T-helper 1 cell treated with Interleukin-12 subunit alpha and Interleukin-12 subunit beta and Interleukin-4 antibody, amounts not matched to agents 30 ng/mL and 1 ng/mL, for 36 hours (primary cell): Measurements from ENCODE around the gene EXOG. TPM values are rescaled to one million over a fixed set of nuclear protein-coding genes. Genes with fewer than 3 reads are reported as not detected.

Experiments
- intact Hi-C: fragments of 100-400 bp; cut with micrococcal nuclease; formaldehyde crosslinking; loops from one replicate; pipeline ENCODE4 v1.15.1; 2024
- total RNA-seq: library from RNA; stranded (reverse); gene quantifications from 2 replicates; pipeline ENCODE4 v1.2.3, GENCODE V29; 2022

The EXOG gene
- total RNA-seq, 1 donor from 2014 or later: 25.8 TPM

- intact Hi-C loops: no loop called here
Observed at GRCh38 chr3:38500688-38501417, 4.7 kb downstream of the EXOG start.

- intact Hi-C loops: no loop called here
Observed at GRCh38 chr3:38507120-38507519, 11.0 kb downstream of the EXOG start.

- intact Hi-C loops: no loop called here
Observed at GRCh38 chr3:38509732-38510131, 13.6 kb downstream of the EXOG start.

- intact Hi-C loops: no loop called here
Observed at GRCh38 chr3:38510631-38511030, 14.5 kb downstream of the EXOG start.

GRCh38 chr3:38511546-38511945 is 15.4 kb downstream of the EXOG start:
- intact Hi-C loops: no loop called here

- intact Hi-C loops: no loop called here
Observed at GRCh38 chr3:38515367-38515766, 19.2 kb downstream of the EXOG start.

- intact Hi-C loops: no loop called here
Observed at GRCh38 chr3:38516669-38517068, 20.5 kb downstream of the EXOG start.

- intact Hi-C loops: no loop called here
Observed at GRCh38 chr3:38519000-38519399, 22.9 kb downstream of the EXOG start.

- intact Hi-C loops: no loop called here
Observed at GRCh38 chr3:38519651-38520050, 23.5 kb downstream of the EXOG start.

- intact Hi-C loops: loop anchor here (1.0 kb wide), 7 partner anchors 25 to 767 kb away; partner anchors contain the start of gene EXOG
Observed at GRCh38 chr3:38521391-38521987, 25.3 kb downstream of the EXOG start.

- intact Hi-C loops: no loop called here
Observed at GRCh38 chr3:38522002-38522401, 25.9 kb downstream of the EXOG start.

- intact Hi-C loops: no loop called here
Observed at GRCh38 chr3:38524141-38524739, 28.1 kb downstream of the EXOG start.

- intact Hi-C loops: no loop called here
Observed at GRCh38 chr3:38526792-38527191, 30.7 kb downstream of the EXOG start.

GRCh38 chr3:38528457-38528856 is 32.3 kb downstream of the EXOG start:
- intact Hi-C loops: no loop called here

- intact Hi-C loops: no loop called here
Observed at GRCh38 chr3:38532529-38532928, 36.4 kb downstream of the EXOG start.

GRCh38 chr3:38533285-38533976 is 37.3 kb downstream of the EXOG start:
- intact Hi-C loops: no loop called here

- intact Hi-C loops: no loop called here
Observed at GRCh38 chr3:38534180-38534579, 38.0 kb downstream of the EXOG start.

GRCh38 chr3:38534604-38535003 is 38.5 kb downstream of the EXOG start:
- intact Hi-C loops: no loop called here

- intact Hi-C loops: no loop called here
Observed at GRCh38 chr3:38536671-38537070, 40.5 kb downstream of the EXOG start.

- intact Hi-C loops: no loop called here
Observed at GRCh38 chr3:38538773-38539353, 42.7 kb downstream of the EXOG start.

GRCh38 chr3:38541806-38542205 is 45.7 kb downstream of the EXOG start:
- intact Hi-C loops: no loop called here
